HG02610 (cell line): ENCODE results near the gene GDF7.

ENCODE experiments used
- ATAC-seq: cut with Tn5 transposase; IDR thresholded peaks from one replicate; pipeline ENCODE4 v1.9.1; 2021; ENCODE audit warnings: mild to moderate bottlenecking, moderate library complexity; ENCODE audit not compliant: unreplicated experiment

GDF7 gene

GRCh38 chr2:20672201-20672951 is 5.4 kb downstream of the GDF7 start:
- ATAC-seq: no peak

DNA sequence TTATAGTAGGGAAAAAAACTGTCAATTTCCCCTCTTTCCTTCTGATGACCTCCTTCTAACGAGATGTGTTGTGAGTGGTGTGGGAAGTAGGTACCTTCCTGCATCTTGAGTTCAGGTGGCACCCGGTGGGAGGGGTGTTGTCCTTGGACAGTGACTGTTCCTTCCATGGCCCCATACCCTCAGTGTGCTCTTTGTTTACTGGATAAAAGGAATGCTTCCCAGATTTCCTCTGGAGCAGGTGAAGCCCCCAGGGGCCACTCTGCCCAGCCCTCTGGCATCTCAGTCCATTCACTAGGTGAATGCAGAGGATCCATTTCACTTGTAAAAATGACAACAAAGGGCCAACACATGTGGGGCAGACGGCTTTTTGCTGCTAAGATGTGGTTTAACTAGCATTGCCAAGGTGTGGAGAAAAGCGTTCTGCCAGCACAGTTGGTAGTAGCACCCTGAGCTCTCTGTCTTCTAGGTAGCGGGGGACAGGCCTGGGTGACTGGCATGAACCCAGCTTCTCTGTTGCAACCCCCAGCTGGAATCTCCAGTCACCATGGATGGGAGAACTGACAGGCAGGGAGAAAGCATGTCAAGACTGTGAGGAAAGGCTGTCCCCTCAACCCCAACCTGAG is 6.9 kb downstream of the GDF7 start:
- ATAC-seq: no peak

- no peak for ATAC-seq
Measured at GRCh38 chr2:20674309-20674965, 7.5 kb downstream of the GDF7 start.

DNA sequence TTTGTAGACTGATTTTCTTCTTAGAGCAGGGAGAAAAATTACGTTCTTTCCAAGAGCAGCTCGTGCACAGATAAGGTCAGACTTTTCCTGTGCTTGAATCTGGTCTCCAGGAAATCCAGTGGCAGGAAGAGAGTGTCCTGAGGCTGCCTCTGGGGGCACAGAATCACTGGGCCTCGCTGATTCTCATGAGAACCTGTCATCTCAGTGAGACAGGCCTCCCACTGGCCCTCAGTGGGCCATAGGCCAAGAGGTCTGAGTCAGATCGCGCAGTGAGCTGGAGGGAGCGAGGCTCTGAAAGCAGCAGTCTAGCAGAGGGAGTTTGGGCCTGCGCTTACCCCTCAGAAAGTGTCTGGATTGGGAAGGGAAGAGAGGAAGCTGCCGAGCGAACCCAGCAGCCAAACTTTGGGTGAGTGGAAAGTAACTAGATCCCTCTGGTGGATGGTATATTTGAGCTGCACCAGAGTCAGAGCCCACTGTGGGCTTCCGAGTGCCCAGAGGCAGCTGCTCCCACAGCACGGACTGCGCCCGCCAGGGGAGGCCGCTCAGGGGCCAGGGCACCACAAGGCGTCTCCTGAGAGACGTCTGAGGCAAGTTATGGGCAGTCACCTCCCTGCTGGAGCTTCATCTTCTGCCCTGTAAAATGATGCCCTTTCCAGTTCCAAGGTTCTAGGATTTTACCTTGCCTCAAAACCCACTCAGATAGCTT is 8.2 kb downstream of the GDF7 start:
- ATAC-seq: no peak

DNA sequence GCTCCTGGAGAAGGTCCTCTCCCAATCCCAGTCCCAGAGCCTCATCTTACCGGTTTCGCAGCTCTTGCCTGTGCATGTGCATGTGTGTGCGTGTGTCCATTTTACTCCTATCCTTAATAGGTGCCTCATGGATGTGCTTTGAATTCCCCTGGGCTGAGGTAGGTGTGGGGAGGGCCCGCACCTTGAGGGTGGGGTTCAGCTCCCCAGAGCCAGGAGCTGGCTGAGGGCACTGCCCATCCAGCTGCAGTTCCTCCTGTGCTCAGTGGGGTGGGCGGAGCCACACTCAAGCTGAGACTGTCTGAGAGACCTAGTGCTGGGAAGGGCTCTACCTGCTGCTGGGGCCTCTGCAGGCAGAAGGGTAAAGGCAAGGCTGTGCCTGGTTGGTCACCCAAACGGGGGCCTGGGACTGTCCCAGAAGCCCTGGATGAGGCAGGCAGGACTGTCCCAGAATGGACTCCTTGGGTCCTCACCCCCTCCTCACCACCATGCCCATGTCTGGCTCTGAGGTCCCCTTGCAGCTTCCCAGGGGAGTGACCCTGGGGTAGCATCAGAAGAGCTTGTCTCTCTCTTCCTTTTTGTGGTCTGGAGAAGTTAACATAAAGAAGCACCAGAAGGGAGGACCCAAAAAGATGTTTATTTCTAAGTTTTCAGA is 8.9 kb downstream of the GDF7 start:
- ATAC-seq: peak; percentile 64

DNA sequence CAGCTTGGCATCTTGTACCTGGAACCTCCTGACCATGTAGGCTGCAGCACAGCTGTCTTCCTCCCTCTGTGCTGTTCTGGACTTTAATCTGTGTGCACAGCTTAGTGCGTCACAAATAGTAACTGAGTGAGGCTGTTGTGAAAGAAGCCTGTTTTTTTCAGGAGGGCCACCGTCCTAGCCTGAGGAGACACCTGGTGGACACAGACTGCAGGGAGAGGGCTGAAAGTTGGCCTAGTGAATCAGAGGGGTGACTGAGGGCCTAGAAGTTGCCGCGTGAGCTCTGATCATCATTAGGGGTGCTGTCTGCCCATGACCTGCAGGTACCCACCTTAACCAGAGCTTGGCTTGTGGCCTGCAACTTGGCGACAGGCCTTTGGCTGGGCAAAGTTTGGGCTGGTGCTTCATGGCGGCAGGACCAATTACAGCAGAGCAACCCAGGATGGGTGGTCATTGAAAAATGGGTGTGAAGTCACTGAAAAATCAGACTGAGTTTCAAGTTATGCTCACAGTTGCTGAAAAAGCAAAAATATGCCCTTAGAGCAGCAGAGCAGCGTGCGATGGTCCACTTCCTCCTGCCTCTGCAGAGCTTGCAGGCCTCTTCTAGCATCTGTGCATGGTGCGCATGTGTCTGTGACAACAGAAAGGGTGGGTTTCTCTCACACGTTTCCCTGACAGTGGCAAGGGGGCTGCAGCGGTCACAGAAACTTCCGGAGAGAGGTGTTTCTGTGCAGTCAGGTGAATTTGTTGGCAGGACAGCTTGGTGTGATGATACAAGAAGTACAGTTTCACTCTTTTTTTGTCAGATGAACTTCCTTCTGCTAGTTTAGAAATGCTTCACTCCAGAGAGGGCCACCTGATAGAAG is 9.6 kb downstream of the GDF7 start:
- ATAC-seq: peak; percentile 8

DNA sequence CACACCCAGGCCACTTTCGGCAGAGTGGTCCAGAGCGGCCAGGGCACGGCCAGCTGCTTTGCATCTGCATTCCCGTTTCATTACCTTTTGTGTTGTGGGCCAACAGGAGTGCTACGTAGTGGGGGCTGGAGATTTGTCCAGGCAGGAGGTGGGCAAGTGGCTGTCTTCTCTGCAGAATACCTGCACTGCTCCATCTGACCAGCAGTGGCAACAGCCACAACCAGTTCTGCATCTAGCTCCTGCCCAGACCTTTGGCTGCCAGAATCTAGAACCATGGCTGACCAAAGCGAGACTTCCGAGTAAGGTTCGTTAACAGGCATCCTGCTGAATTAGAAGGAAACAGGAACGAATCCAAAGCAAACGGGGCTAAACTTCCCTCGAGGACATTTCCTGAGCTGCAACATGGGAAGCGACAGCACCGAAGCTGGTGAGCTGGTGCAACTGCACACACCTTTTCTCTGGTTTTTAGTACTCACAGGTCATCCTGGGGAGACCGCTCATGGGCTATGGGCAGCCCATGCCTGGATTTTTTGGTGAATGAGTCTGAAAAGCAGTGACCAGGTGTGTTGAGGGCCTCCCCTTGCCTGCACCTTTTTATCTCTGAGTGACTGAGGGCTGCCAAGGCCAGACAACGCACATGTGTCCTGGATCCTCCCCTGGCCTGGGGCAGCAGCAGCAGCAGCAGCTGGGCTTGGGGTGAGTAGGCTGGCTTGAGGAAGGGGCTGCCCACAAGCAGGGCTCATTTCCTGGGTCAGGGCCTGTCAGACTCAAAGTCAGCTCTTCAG is 10.5 kb downstream of the GDF7 start:
- no peak for ATAC-seq

GRCh38 chr2:20678086-20678395 is 11.1 kb downstream of the GDF7 start:
- no peak for ATAC-seq

DNA sequence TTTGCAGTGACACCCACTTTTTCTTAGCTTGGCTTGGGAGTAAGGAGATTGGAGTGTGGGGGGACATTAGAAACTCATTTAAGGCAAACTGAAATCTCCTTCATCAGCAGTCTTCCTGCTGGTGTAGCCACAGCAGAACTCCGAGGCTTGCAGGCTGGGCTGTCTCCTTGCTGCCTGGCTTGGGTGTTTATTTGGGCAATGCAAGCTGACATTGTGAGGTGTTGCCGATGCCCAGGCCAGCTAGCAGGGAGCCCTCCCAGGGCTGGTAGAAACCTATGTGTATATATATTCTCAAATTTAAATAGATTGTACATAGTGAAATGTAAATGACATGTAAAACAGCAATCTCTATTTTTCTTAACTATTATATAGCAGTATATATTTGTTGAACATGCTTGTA is 11.8 kb downstream of the GDF7 start:
- no peak for ATAC-seq

DNA sequence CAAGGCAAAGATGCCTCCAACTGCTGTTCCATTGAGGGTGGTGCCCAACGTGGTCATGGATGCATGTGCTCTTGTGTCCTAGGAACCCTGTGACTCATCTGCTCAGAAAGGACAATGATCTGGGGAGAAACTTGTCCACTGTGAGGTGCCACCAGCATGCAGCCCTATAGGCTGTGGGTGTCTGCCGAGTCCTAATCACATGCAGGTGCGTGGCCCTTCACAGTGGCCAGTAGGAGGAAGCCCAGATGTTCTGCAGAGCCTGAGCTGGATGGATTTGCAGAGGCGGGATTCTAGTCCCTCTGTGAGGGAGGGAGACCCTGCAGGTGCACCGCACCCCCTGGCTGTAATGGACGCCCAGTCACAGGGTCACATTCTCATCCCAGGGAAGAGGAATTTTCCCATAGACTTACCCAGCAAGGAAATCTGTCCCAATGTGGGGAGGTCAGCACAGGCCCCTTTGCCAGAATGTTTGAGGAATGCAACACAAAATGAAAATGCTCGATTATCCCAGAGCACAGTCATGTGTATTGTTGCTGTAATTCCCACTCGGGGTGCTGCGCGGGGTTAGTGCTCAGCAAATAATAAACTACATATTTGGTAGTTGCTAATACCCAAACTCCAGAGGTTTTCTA is 13.9 kb downstream of the GDF7 start:
- ATAC-seq: no peak

DNA sequence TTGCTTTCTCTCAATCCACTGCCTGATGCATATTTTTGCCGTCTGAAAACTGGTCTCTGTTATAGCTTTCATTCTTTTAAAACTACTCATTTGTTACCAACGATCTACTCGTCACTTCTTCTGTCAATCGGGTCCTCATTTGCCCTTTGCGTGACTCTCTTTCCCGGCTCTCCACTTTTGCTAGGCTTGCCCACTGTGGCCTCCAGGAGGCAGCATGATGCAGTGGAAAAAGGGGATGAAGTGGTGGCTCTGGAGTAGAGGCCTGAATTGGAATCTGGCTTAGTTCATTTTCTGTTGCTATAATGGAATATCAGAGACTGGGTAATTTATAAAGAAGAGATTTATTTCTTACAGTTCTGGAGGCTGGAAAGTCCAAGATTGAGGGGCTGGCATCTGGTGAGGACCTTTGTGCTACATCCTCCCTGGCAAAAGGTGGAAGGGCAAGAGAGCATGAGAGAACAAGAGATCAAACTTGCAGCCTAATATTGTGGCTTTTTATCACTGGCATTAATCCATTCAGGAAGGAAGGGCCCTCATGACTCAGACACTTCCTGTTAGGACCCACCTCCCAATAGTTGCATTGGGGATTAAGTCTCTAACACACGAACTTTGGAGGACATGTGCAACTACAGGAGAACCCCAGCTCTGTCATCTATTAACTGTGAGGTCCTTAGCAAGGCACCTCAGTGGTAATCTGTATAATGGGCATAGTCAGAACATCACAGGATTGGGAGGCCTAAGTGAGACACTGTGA is 15.4 kb downstream of the GDF7 start:
- ATAC-seq: no peak

DNA sequence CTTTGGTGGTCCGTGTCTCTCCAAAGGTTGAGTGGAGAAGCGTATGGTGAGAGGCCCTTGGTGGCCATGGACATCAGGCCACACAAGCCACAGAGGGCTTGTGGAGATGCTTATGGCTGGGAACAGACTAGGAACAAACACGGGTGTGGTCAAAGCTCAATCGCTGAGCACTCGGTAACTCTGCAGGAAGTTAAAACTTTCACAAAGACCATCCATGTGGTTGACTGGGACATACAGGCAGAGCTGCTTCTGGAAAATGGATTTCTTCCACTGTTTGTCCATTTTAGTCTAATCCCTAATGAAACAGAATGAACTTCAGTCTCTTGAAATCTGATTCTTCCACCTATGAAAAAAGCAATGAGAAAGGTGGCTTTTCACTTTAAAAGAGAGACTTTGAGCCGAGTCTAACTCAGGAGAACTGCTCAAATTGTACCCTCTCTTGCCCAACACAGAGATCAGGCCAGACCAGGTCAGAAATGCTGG is 17.7 kb downstream of the GDF7 start:
- ATAC-seq: no peak

- no peak for ATAC-seq
Measured at GRCh38 chr2:20687260-20687832, 20.4 kb downstream of the GDF7 start.

GRCh38 chr2:20689428-20690264 is 22.7 kb downstream of the GDF7 start:
- ATAC-seq: no peak

DNA sequence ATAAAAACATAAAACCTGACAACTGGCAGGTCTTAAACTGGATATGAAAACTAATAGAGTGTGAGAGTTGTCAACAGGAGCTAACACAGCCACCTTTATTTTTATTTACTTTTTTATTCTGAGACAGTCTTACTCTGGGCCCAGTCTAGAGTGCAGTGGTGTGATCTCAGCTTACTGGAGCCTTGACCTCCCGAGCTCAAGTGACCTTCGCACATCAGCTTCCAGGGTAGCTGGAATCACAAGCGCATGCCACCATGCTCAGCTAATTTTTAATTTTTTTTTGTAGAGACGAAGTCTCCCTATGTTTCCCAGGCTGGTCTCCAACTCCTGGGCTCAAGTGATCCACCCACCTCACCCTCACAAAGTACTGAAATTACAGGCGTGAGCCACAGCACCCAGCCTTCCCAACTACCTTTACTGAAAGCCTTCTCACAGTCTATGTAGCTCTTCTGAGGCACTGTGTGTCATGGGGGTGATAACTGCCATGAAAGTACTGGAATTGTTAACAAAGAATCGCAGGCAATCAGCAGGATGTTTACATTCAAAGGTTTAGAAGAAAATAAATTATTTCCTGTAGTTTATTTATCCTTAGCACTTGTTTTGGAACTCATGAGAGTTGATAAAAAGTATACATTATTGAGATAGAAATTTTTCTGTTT is 24.3 kb downstream of the GDF7 start:
- ATAC-seq: no peak

- no peak for ATAC-seq
Measured at GRCh38 chr2:20692081-20692480, 25.1 kb downstream of the GDF7 start.
